Urothelium cell line (cell line): ENCODE results near the gene SLC29A2.
"Not testable (repeated sequence)": the region's sequence is repeated elsewhere in the genome, so short reads cannot be mapped to it uniquely, and the experiment has no call there.

Source experiments
- DNase-seq: peaks from one replicate; pipeline ENCODE4 v3.0.0; 2011; ENCODE audit warnings: low spot score, mixed read lengths
- FAIRE-seq: peaks from 2 replicates; lab custom pipeline; 2011; peaks lifted over from hg19 to GRCh38; lab: Jason Lieb, UNC

SLC29A2 gene

GRCh38 chr11:66350560-66351235 lies 20.9 kb downstream of the SLC29A2 start:
- not testable (repeated sequence) for DNase-seq, FAIRE-seq

GRCh38 chr11:66349084-66349386 lies 22.5 kb downstream of the SLC29A2 start:
- no peak for FAIRE-seq
- DNase-seq: no peak

GRCh38 chr11:66347425-66348276 lies 23.9 kb downstream of the SLC29A2 start, which contains the start of gene B4GAT1:
TSS of gene B4GAT1 (minus strand) at chr11:66347629. CDS start at chr11:66347545, 84 bp downstream.
- DNase-seq (peak; percentile 74), FAIRE-seq (peak; percentile 91)

GRCh38 chr11:66346476-66347424 lies 24.8 kb downstream of the SLC29A2 start:
- no peak for FAIRE-seq

GRCh38 chr11:66345316-66345649 lies 26.3 kb downstream of the SLC29A2 start:
- no peak for DNase-seq
- no peak for FAIRE-seq

More at GRCh38 chr11:66346476-66347424, 24.8 kb downstream of the SLC29A2 start:
- DNase-seq: no peak

GRCh38 chr11:66344550-66345315 lies 26.8 kb downstream of the SLC29A2 start, which contains the start of gene BRMS1:
TSS of gene BRMS1 (minus strand) at chr11:66345104. CDS start at chr11:66342234, 2,870 bp downstream.
- DNase-seq: peak; percentile 95
- no peak for FAIRE-seq

GRCh38 chr11:66343176-66343575 lies 28.4 kb downstream of the SLC29A2 start:
- no peak for DNase-seq

GRCh38 chr11:66341502-66342126 lies 29.9 kb downstream of the SLC29A2 start:
- peak; percentile 75 for FAIRE-seq
- DNase-seq: no peak

More at GRCh38 chr11:66343176-66343575, 28.4 kb downstream of the SLC29A2 start:
- no peak for FAIRE-seq

GRCh38 chr11:66340596-66341501 lies 30.7 kb downstream of the SLC29A2 start:
- no peak for FAIRE-seq

GRCh38 chr11:66339686-66340483 lies 31.7 kb downstream of the SLC29A2 start:
- FAIRE-seq: no peak
- no peak for DNase-seq

More at GRCh38 chr11:66340596-66341501, 30.7 kb downstream of the SLC29A2 start:
- DNase-seq: no peak

GRCh38 chr11:66339162-66339675 lies 32.3 kb downstream of the SLC29A2 start:
- FAIRE-seq (no peak), DNase-seq (no peak)

GRCh38 chr11:66338276-66339161 lies 33.0 kb downstream of the SLC29A2 start:
- no peak for FAIRE-seq
- no peak for DNase-seq

GRCh38 chr11:66337103-66337899 lies 34.3 kb downstream of the SLC29A2 start:
- DNase-seq (no peak), FAIRE-seq (peak; percentile 76)

- FAIRE-seq: peak; percentile 95
Observed at GRCh38 chr11:66336234-66337102, 35.1 kb downstream of the SLC29A2 start, which contains the start of gene RIN1. TSS of gene RIN1 (minus strand) at chr11:66336434. CDS start at chr11:66336402, 32 bp downstream.

More at GRCh38 chr11:66336234-66337102, 35.1 kb downstream of the SLC29A2 start, which contains the start of gene RIN1:
- DNase-seq: peak; percentile 86
